Measurements from ENCODE around the gene STAB1.

GRCh38 chr3:52557011-52557960 lies 62.1 kb downstream of the STAB1 start:
- TF ChIP-seq, protein P1, sequence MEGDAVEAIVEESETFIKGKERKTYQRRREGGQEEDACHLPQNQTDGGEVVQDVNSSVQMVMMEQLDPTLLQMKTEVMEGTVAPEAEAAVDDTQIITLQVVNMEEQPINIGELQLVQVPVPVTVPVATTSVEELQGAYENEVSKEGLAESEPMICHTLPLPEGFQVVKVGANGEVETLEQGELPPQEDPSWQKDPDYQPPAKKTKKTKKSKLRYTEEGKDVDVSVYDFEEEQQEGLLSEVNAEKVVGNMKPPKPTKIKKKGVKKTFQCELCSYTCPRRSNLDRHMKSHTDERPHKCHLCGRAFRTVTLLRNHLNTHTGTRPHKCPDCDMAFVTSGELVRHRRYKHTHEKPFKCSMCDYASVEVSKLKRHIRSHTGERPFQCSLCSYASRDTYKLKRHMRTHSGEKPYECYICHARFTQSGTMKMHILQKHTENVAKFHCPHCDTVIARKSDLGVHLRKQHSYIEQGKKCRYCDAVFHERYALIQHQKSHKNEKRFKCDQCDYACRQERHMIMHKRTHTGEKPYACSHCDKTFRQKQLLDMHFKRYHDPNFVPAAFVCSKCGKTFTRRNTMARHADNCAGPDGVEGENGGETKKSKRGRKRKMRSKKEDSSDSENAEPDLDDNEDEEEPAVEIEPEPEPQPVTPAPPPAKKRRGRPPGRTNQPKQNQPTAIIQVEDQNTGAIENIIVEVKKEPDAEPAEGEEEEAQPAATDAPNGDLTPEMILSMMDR (IDR thresholded peaks at IDR 0.05): no peak
- no peak for TF ChIP-seq POLR2A (IDR thresholded peaks at IDR 0.05)

Data from testis (tissue), 2 donors.